Ramos (cell line): ENCODE measurements around the gene PTPRN2.
"Not testable (repeated sequence)": the region's sequence is repeated elsewhere in the genome, so short reads cannot be mapped to it uniquely, and the experiment has no call there.

ENCODE experiments used
- in situ Hi-C: fragments of 300-500 bp; cut with MboI; formaldehyde crosslinking; loops from one replicate; pipeline ENCODE4 v1.14.3; 2022; ENCODE audit warnings: low sequenced_read_pairs; ENCODE audit not compliant: unreplicated experiment

The PTPRN2 gene

GRCh38 chr7:157726764-157727163, 860.9 kb downstream of the PTPRN2 start:
- in situ Hi-C loops: no loop called here

DNA sequence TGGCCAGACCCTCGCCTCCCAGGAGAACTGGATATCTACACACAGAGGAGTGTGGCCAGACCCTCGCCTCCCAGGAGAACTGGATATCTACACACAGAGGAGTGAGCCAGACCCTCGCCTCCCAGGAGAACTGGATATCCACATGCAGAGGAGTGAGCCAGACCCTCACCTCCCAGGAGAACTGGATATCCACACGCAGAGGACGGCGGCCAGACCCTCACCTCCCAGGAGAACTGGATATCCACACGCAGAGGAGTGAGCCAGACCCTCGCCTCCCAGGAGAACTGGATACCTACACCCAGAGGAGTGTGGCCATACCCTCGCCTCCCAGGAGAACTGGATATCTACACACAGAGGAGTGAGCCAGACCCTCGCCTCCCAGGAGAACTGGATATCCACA, 862.3 kb downstream of the PTPRN2 start:
- in situ Hi-C loops: not testable (repeated sequence)

GRCh38 chr7:157723205-157723604, 864.4 kb downstream of the PTPRN2 start:
- in situ Hi-C loops: no loop called here

DNA sequence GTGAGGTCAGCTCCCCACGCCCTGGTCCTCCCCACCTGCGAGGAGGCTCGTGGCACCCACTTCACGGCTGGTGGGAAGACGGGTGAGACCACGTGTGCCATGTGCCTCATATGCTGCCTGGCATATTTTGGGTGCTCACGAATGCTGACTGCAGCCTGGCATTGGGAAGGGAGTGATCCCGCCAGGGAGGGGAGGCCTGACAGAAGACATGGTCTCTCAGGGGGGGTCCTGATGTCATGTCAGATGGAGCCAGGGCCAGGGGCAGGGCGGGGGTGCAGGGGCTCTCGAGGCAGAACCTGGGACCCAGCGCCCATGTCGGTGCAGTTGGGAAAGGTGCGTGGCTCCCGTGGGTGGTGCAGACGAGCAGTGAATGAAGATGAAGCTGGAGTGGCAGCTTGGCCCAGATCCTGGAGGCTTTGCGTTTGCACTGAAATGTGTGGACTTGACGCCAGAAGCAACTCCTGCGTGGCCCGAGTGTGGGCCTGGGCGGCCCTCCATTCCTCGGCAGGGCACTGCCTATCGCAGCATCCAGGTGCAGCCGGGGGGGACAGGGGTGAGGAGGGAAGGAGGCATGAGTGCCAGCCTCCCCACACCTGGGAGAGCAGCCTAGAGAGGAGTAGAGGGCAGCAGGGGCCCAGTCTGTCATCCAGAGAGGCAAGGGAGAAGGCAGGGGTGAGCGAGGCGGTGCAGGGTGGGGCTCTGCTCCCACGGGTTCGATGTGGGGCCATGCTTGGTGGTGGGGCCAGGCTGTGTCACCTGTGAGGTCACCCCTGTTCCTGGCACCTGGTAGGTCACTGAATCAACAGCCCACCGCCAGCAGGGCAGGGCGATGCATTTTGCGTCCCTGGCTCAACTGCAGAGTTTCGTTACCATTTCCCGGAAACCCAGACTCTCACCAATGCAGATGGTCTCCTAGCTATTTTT, 865.2 kb downstream of the PTPRN2 start:
- in situ Hi-C loops: no loop called here

- in situ Hi-C loops: no loop called here
Observed at GRCh38 chr7:157721468-157722136, 866.0 kb downstream of the PTPRN2 start.

DNA sequence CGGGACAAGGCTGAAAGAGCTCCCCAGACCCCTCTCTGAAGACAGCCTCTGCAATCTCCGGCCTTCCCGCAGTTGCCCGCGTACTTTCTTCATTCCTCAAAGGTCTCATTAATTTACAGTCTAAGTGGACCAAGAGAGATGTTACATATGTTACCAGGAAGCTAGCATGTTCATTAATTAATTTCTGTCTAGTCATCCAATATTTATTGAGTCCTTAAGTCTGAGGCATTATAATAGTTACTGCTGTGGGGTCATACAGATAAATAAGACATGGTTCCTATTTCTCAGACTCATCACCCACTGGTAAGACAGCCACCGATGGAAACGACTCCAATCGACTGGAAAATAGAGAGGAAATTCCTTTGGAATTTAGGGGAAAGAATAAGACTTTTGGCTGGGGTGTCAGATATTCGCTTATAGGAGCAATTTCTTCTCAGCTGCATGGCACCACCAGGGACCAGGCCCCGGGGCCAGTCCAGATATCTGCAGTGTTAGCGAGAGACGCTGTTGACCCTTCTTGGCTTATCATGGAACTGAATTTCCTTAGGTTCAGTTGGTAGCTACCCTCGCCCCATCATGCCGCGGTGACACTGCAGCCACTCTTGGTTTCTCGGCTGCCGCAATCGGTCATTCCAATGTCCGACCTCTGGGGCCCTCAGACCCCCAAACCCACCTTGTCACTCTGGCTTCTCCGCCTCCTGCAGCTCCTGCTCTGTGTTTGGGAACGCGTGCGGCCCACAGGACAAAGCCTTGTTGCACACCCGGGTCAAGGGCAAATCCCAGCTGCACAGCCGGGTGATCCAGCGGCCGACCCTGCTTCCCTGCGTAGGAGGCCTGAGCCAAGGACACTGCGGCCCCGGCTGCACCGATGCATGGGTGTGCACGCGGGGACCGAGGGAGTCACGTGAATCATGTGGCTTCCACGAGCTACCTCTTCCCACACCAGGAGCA, 867.6 kb downstream of the PTPRN2 start:
- in situ Hi-C loops: no loop called here

- in situ Hi-C loops: no loop called here
Observed at GRCh38 chr7:157719008-157719682, 868.5 kb downstream of the PTPRN2 start.

GRCh38 chr7:157718303-157719007, 869.2 kb downstream of the PTPRN2 start:
- in situ Hi-C loops: no loop called here

GRCh38 chr7:157717211-157718174, 870.1 kb downstream of the PTPRN2 start:
- in situ Hi-C loops: no loop called here

DNA sequence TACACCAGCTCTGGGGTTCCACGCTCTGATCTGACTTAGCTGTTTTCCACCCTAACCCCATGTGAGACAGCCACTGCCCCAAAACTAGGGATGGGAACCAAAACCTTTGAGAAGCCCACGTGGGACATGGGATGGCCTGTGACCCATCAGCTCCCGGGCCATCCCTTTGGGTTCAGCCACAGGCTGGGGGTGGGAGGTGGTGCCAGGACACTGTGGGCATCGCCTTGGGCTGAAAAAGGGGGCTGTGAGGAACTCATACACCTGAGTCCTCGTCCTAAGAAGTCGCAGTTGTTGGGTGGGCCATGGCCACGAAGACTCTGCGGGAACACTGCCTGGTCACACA, 871.7 kb downstream of the PTPRN2 start:
- in situ Hi-C loops: no loop called here

DNA sequence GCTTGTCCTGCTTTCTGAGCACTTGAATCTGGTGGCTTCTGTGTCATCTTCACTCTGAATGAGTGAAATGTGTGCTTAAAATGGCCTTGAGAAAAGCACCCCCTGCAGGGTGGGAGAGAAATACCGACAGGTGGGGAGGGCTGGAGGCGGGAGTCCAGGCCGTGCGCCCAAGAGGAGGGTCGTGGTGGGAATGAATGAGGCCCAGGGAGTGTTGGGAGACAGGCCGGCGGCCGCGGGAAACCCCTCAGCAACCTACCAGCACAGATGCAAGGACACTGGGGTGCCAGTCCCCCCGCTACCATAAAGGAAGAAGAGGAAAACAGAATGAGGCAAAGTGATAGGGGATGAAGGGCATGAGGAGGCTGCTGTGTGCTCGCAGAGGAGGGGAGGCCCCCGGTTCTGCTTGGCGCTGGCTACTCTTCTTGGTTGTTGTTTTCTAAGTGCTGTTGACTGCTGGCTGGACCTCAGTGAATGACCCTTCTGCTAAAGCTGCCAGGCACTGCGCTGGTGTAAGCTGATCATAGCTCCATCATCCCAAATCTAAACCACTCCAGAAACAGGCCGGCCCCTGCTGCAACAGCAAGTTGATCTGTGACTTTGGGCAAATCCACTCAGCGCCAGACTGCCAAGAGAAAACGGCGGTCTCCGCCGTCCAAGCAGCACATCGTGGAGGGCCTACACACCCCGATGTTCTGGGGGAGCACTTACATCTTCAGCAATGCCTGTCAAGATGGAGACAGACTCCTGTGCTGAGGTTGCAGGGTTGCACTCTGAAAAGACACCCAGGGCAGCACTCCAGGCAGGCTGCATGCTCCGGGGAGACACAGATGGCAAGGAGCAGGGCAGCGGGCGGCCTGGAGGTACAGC, 872.3 kb downstream of the PTPRN2 start:
- in situ Hi-C loops: no loop called here

GRCh38 chr7:157714166-157715070, 873.2 kb downstream of the PTPRN2 start:
- in situ Hi-C loops: no loop called here

DNA sequence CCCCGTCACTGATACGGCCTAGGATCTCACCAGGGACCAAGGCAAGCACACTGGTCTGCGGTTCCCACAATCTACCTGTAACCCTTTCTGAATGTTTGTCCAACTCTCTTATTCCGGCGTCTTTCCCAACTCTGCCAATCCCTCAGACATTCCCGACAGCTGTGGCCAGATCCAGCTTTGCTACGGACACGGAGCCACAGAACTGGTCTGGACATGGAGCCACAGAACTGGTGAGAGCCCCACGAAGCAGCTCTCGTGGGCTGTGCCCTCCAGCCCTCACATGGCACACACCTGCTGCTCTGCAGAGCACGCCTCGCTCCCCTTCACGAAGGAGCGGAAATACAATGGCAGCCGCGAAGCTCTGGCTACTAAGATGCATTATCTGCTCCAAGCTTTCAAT, 874.0 kb downstream of the PTPRN2 start:
- in situ Hi-C loops: no loop called here

GRCh38 chr7:157712666-157713235, 874.9 kb downstream of the PTPRN2 start:
- in situ Hi-C loops: no loop called here

- in situ Hi-C loops: no loop called here
Observed at GRCh38 chr7:157711353-157711888, 876.2 kb downstream of the PTPRN2 start.

DNA sequence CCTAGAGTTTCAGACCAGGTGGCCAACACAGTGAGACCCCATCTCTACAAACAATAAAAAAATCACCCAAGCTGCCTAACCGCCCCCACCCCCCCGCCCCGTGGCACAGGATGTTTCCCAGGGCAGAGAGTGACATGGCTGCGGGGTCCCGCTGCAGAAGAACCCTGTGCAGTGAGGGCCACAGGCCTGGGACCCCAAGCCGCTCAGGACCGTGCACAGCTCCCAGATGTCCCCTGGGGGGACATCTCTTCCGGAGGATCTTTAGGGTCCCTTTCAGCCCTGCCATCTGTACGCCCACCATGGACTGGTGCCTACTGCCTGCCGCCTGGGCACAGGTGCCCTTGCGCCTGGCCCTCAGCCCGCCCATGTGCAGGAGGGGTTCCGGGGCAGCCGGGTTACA, 877.2 kb downstream of the PTPRN2 start:
- in situ Hi-C loops: no loop called here
